IPS-18c (cell line): Measurements from ENCODE around the gene SOX11.

Source experiments
- H3K4me3 ChIP-seq: 2 replicates; pipeline ENCODE4 v1.7.0; 2013; ENCODE audit warnings: low read depth, mild to moderate bottlenecking, low read length, moderate library complexity; ENCODE audit not compliant: insufficient read depth
- H3K9me3 ChIP-seq: one replicate; pipeline ENCODE4 v1.6.1; 2013; ENCODE audit warnings: mild to moderate bottlenecking, low read length, moderate library complexity; ENCODE audit not compliant: control insufficient read depth, insufficient read depth

SOX11 gene

GRCh38 chr2:5703166-5703565 lies 11.0 kb downstream of the SOX11 start:
- no peaks in the 10 kb centered on the region for H3K9me3 ChIP-seq
- no peak overlapping the region for H3K4me3 ChIP-seq

GRCh38 chr2:5705490-5705889 lies 13.3 kb downstream of the SOX11 start:
- H3K4me3 ChIP-seq = no peak overlapping the region
- H3K9me3 ChIP-seq = no peaks in the 10 kb centered on the region

- no peaks in the 10 kb centered on the region for H3K9me3 ChIP-seq
- H3K4me3 ChIP-seq = no peak overlapping the region
These were observed 14.7 kb downstream of the SOX11 start for GRCh38 chr2:5706717-5707455.

GRCh38 chr2:5710615-5711014 lies 18.4 kb downstream of the SOX11 start:
- no peak overlapping the region for H3K4me3 ChIP-seq
- no peaks in the 10 kb centered on the region for H3K9me3 ChIP-seq

- H3K4me3 ChIP-seq = no peak overlapping the region
- H3K9me3 ChIP-seq = no peaks in the 10 kb centered on the region
These were observed 20.9 kb downstream of the SOX11 start for GRCh38 chr2:5713101-5713500.

GRCh38 chr2:5719629-5720334 lies 27.6 kb downstream of the SOX11 start:
- Histone ChIP-seq H3K4me3 (no peak overlapping the region), H3K9me3 (peaks cover 3% of the 10 kb centered on the region)

- no peak overlapping the region for H3K4me3 ChIP-seq
These were observed 28.2 kb downstream of the SOX11 start for GRCh38 chr2:5720426-5720825.

GRCh38 chr2:5722236-5722635 lies 30.1 kb downstream of the SOX11 start:
- peaks cover 3% of the 10 kb centered on the region for H3K9me3 ChIP-seq
- no peak overlapping the region for H3K4me3 ChIP-seq

More at GRCh38 chr2:5720426-5720825, 28.2 kb downstream of the SOX11 start:
- peaks cover 3% of the 10 kb centered on the region for H3K9me3 ChIP-seq

- Histone ChIP-seq H3K9me3 (no peaks in the 10 kb centered on the region), H3K4me3 (no peak overlapping the region)
These were observed 31.9 kb downstream of the SOX11 start for GRCh38 chr2:5723791-5724735.

- H3K9me3 ChIP-seq = no peaks in the 10 kb centered on the region
- no peak overlapping the region for H3K4me3 ChIP-seq
These were observed 32.9 kb downstream of the SOX11 start for GRCh38 chr2:5725072-5725471.

- no peak overlapping the region; the same call in 1 of the 2 replicates for H3K4me3 ChIP-seq
- H3K9me3 ChIP-seq = no peaks in the 10 kb centered on the region
These were observed 33.7 kb downstream of the SOX11 start for GRCh38 chr2:5725794-5726463.

GRCh38 chr2:5727235-5727634 lies 35.1 kb downstream of the SOX11 start:
- no peak overlapping the region for H3K4me3 ChIP-seq
- H3K9me3 ChIP-seq = no peaks in the 10 kb centered on the region

- H3K4me3 ChIP-seq = no peak overlapping the region
- H3K9me3 ChIP-seq = no peaks in the 10 kb centered on the region
These were observed 37.2 kb downstream of the SOX11 start for GRCh38 chr2:5729416-5729815.

GRCh38 chr2:5730386-5730785 lies 38.2 kb downstream of the SOX11 start:
- no peaks in the 10 kb centered on the region for H3K9me3 ChIP-seq

GRCh38 chr2:5734859-5735520 lies 42.8 kb downstream of the SOX11 start:
- no peaks in the 10 kb centered on the region for H3K9me3 ChIP-seq

More at GRCh38 chr2:5730386-5730785, 38.2 kb downstream of the SOX11 start:
- H3K4me3 ChIP-seq = no peak overlapping the region

GRCh38 chr2:5735521-5735861 lies 43.3 kb downstream of the SOX11 start:
- Histone ChIP-seq H3K4me3 (no peak overlapping the region), H3K9me3 (no peaks in the 10 kb centered on the region)

More at GRCh38 chr2:5734859-5735520, 42.8 kb downstream of the SOX11 start:
- no peak overlapping the region; the same call in 1 of the 2 replicates for H3K4me3 ChIP-seq

- no peaks in the 10 kb centered on the region for H3K9me3 ChIP-seq
- no peak overlapping the region for H3K4me3 ChIP-seq
These were observed 43.9 kb downstream of the SOX11 start for GRCh38 chr2:5736050-5736449.
